H1 (cell line): ENCODE data around the gene NACA. TPM values are rescaled to one million over a fixed set of nuclear protein-coding genes. Genes with fewer than 3 reads are reported as not detected.
A peak's percentile ranks its signal among the peaks of the same experiment; 100 is the strongest.

Source experiments
- CHD2 ChIP-seq: IDR thresholded peaks from 2 replicates; pipeline ENCODE4 v1.6.1; 2012; ENCODE audit warnings: low read length, improper control_type of control experiment
- POLR2A ChIP-seq, 2 experiments: IDR thresholded peaks; 1 replicate in 1 of 2; 2 replicates in 1 of 2; pipeline ENCODE4 v1.6.1; 2011; ENCODE audit warnings: low read depth in 2 of 2, low read length in 2 of 2, mild to moderate bottlenecking in 2 of 2; ENCODE audit errors: control extremely low read depth in 1 of 2
- polyA plus RNA-seq, 7 experiments: library from polyadenylated mRNA; depleted of rRNA in 3 of 7; stranded (reverse) in 5 of 7; unstranded in 2 of 7; fragments of >200 nt in 5 of 7; fragments of 200-250 nt in 2 of 7; gene quantifications; 1 replicate in 5 of 7; 2 replicates in 1 of 7; 4 replicates in 1 of 7; pipeline versions ENCODE4 v1.2.1 to v1.2.3, GENCODE V29; 2011 to 2013; ENCODE audit warnings: missing spikeins in 2 of 7, mixed read lengths in 2 of 7
- total RNA-seq: library from RNA; stranded (reverse); fragmentation: NEBNext Ultra II Directional; extraction: Animal tissue kit (Norgen Biotek cat#: 25700); gene quantifications from 2 replicates; pipeline ENCODE4 v1.2.1, GENCODE V29; 2021

NACA gene
- total and polyA plus RNA-seq, 2 of the 8 experiments (the other 6 are each of a cell fraction or from before 2014, with no cell fraction given): 511 to 1,063 TPM

DNA sequence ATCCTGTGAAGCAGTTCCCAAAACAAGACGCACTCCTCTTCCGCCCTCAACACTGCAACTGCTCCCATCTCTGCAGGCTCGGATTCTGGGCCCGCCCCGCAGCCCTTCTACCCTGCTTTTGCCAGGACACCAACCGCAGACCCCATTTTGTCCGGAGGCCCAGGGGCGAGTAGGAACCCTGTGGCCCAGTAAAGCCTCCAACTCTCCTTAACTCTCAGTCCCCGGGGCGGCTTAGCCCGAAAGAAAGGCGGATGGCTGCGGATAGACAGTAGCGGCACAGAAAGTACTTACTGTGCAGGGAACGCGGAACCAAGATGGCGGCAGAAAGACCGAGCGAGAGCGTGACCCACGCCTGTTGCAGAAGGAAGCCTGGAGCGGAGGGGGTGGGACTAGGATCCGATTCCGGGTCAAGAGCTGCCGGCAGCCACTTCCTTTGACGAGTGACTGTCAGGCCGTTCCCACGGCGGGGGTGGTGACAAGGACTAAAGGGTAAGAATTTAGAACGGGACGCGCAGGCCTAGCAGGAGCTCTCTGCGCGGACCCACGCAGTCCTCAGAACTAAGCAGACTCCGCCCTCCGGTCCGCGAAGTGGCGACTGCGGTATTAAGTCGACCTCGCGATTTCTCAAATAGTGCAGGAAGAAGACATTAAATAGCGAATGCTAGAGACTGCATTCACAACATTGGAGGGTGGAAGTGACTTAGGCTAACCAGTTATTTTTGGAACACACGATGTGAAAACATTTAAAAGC, at the start of gene NACA (continued):
- peak; percentile 73 for TF ChIP-seq CHD2
- peak; percentile 93 for TF ChIP-seq POLR2A (IDR thresholded peaks at IDR 0.05; ENCODE audit: control extremely low read depth in 1 of 2, low read depth in 2 of 2, low read length in 2 of 2)
